Gastrocnemius medialis (tissue), 4 donors: ENCODE measurements around the gene PRCC. TPM values are rescaled to one million over a fixed set of nuclear protein-coding genes. Genes with fewer than 3 reads are reported as not detected.

ENCODE experiments used
- ATAC-seq, 2 donors: fragments of 150-250 bp; one replicate each; pipeline ENCODE4 v1.9.1; 2016
- DNase-seq, 2 donors: peaks; one replicate each; pipeline ENCODE4 v3.0.0-alpha.2; 2019
- H3K27ac ChIP-seq, 4 donors: fragments of 200-600 bp; sonication (generic); 1 replicate in 1 of 4; 2 replicates in 3 of 4; pipeline ENCODE4 v1.5.1; 2016 to 2018; ENCODE audit warnings: mild to moderate bottlenecking in 2 of 4, moderate library complexity in 1 of 4
- H3K27me3 ChIP-seq, 3 donors: fragments of 200-600 bp; sonication (generic) in 2 of 3; 1 replicate in 1 of 3; 2 replicates in 2 of 3; pipeline versions ENCODE4 v1.5.1 to v1.6.0; 2016 to 2019; ENCODE audit warnings: mild to moderate bottlenecking in 1 of 3, moderate library complexity in 1 of 3
- H3K36me3 ChIP-seq, 2 donors: fragments of 200-600 bp; sonication (generic) in 1 of 2; one replicate each; pipeline ENCODE4 v1.5.1; 2017 to 2018
- H3K4me1 ChIP-seq, 2 donors: fragments of 200-600 bp; sonication (generic) in 1 of 2; one replicate each; pipeline ENCODE4 v1.5.1; 2016 to 2017; ENCODE audit warnings: mild to moderate bottlenecking in 2 of 2
- H3K4me3 ChIP-seq, 4 donors: fragments of 200-600 bp; sonication (generic) in 3 of 4; 1 replicate in 1 of 4; 2 replicates in 3 of 4; pipeline ENCODE4 v1.5.1; 2016 to 2019; ENCODE audit warnings: mild to moderate bottlenecking in 2 of 4
- H3K9me3 ChIP-seq, 3 donors: fragments of 200-600 bp; sonication (generic) in 2 of 3; 1 replicate in 1 of 3; 2 replicates in 2 of 3; pipeline ENCODE4 v1.5.1; 2016 to 2019
- CTCF ChIP-seq, 5 experiments: fragments of 450-650 bp in 3 of 5; fragments of 200-600 bp in 2 of 5; sonication (generic) in 2 of 5; IDR thresholded peaks in 4 of 5; conservative IDR thresholded peaks in 1 of 5; 1 replicate in 4 of 5; 2 replicates in 1 of 5; pipeline ENCODE4 v1.5.1; 2016 to 2019; ENCODE audit warnings: antibody characterized with exemption in 5 of 5, mild to moderate bottlenecking in 3 of 5, moderate library complexity in 3 of 5
- POLR2A ChIP-seq, 2 donors: fragments of 450-650 bp; IDR thresholded peaks; one replicate each; pipeline ENCODE4 v1.6.1; 2017; ENCODE audit warnings: antibody characterized with exemption in 2 of 2, mild to moderate bottlenecking in 2 of 2, moderate library complexity in 2 of 2
- in situ Hi-C, 4 donors: fragments of 200-750 bp; cut with MboI; loops; one replicate each; pipeline versions ENCODE4 v1.15.0 to v1.8.0; 2017; ENCODE audit warnings: low sequenced_read_pairs in 4 of 4
- intact Hi-C: fragments of 100-400 bp; cut with DNase I; formaldehyde crosslinking; loops from one replicate; pipeline ENCODE4 v1.15.1; 2023; ENCODE audit warnings: low total_unique reads
- total RNA-seq, 4 donors: library from RNA; depleted of rRNA; stranded (reverse); fragments of >200 nt; gene quantifications; one replicate each; pipeline versions ENCODE4 v1.1.0 to v1.2.3, GENCODE V29; 2016

Gene PRCC
- total RNA-seq, 4 donors from 2014 or later: 42.8 to 62.3 (median 46.5) TPM

DNA sequence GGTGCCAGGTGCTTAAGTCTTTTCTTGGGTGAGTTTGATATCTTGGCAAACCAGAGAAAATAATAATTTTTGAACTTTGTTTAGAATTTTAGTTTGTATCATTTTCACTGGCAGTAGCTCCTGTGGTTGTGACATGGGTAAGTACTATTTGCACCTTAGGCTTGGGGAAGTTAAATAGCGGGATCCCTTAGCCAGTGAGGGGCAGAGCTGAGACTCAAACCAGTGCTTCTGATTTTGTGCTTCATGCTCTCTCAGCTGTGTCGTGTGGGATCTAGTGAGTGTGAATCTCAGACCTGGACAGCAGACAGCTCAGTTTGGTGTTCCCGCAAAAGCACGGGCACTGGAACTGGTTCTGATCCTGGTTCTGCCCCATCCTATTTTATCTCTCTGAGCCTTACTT, 9.6 kb downstream of the PRCC start:
- Histone ChIP-seq H3K4me1 (peaks cover 29 to 41% of the 10 kb centered on the region in 2 donors), H3K9me3 (no peaks in the 10 kb centered on the region), H3K4me3 (no peak overlapping the region), H3K27me3 (no peaks in the 10 kb centered on the region), H3K27ac (no peak overlapping the region), H3K36me3 (no peaks in the 10 kb centered on the region)
- no peak for ATAC-seq
- TF ChIP-seq CTCF (IDR thresholded peaks at IDR 0.05 in 4 of 5, conservative IDR thresholded peaks at IDR 0.05 in 1 of 5) (no peak), POLR2A (IDR thresholded peaks at IDR 0.05) (no peak)
- intact Hi-C loops (no loop called here), in situ Hi-C loops (no loop called here)
- DNase-seq: no peak

DNA sequence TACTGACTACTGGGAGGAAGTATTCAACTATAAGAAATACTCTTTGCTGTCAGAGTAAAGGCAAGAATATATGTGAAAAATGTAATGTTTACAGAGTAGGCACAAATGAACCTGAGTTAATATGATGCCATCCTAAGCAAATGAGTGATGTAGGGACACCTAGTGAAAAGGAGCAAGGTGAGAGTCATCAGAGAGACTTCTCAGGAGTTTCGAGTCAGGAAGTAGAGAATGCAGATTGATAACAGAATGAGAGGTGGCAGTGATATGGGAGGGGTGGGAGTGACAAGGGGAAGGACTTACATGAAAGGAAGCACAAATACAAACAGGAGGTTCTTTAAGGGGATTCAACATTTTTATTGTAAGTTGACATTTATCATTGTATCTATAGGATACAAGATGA, 10.2 kb downstream of the PRCC start:
- DNase-seq (no peak), ATAC-seq (no peak)
- Histone ChIP-seq H3K27ac (no peak overlapping the region), H3K4me1 (peaks cover 23 to 40% of the 10 kb centered on the region in 2 donors), H3K27me3 (no peaks in the 10 kb centered on the region), H3K9me3 (no peaks in the 10 kb centered on the region), H3K4me3 (no peak overlapping the region), H3K36me3 (peaks cover 0 to 2% of the 10 kb centered on the region in 2 donors)
- intact Hi-C loops (no loop called here), in situ Hi-C loops (no loop called here)
- TF ChIP-seq CTCF (IDR thresholded peaks at IDR 0.05 in 4 of 5, conservative IDR thresholded peaks at IDR 0.05 in 1 of 5) (no peak), POLR2A (IDR thresholded peaks at IDR 0.05) (no peak)

DNA sequence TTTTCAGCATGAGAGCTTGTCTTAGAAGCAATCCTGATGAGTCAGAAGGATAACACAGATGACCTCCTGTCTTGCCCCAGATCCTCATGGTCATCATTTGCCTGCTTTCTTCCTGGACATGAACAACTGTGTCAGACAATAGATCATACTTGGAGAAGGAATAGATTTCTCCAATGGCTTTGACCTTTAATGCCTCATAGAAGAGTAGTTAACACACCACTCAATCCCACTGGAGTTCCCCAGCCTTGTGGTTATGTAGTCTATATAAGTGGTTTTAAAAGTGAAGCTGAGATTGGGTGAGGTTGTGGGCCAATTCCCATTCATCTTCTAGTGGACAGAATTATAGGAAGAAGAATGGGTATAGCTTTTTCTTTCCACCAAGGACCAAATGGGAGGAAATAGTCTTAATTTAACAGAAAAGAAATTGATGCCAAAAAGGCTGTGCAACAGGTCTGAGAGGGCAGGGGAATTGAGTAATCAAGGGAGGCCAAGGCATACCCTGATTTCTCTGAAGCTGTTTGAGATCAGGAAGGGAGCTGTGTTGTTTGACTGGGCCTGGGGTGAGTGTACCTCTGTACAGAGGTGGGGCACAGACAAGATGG, 14.4 kb downstream of the PRCC start:
- in situ Hi-C loops (no loop called here), intact Hi-C loops (no loop called here)
- H3K4me1 ChIP-seq: peaks cover 19 to 21% of the 10 kb centered on the region in 2 donors
- H3K27me3 ChIP-seq: no peaks in the 10 kb centered on the region
- H3K9me3 ChIP-seq: no peaks in the 10 kb centered on the region
- no peak for DNase-seq
- peak in 1 of 2 donors; percentile 61 for ATAC-seq
- peaks cover 0 to 33% of the 10 kb centered on the region in 2 donors for H3K36me3 ChIP-seq
- H3K4me3 ChIP-seq: no peak overlapping the region
- H3K27ac ChIP-seq: no peak overlapping the region
- TF ChIP-seq CTCF (IDR thresholded peaks at IDR 0.05 in 4 of 5, conservative IDR thresholded peaks at IDR 0.05 in 1 of 5) (no peak), POLR2A (IDR thresholded peaks at IDR 0.05) (no peak)

GRCh38 chr1:156785458-156785857, 18.1 kb downstream of the PRCC start:
- no peak for TF ChIP-seq POLR2A (IDR thresholded peaks at IDR 0.05)
- no peak for TF ChIP-seq CTCF (IDR thresholded peaks at IDR 0.05 in 4 of 5, conservative IDR thresholded peaks at IDR 0.05 in 1 of 5)
- ATAC-seq (no peak), DNase-seq (no peak)
- H3K4me1 ChIP-seq: peaks cover 13% of the 10 kb centered on the region in 2 donors
- H3K9me3 ChIP-seq: no peaks in the 10 kb centered on the region
- no peak overlapping the region for H3K4me3 ChIP-seq
- H3K27ac ChIP-seq: no peak overlapping the region
- no peaks in the 10 kb centered on the region for H3K27me3 ChIP-seq
- intact Hi-C loops: no loop called here
- in situ Hi-C loops: no loop called here
- H3K36me3 ChIP-seq: peaks cover 0 to 57% of the 10 kb centered on the region in 2 donors

DNA sequence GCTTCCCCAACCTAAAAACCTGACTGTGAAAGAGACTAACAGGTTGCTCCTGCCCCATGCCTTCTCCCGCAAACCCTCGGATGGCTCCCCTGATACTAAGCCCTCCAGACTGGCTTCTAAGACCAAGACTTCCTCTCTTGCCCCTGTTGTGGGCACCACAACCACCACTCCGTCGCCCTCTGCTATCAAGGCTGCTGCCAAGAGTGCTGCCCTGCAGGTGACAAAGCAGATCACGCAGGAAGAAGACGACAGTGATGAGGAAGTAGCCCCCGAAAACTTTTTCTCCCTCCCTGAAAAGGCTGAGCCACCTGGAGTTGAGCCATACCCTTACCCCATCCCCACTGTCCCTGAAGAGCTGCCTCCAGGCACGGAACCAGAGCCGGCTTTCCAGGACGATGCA, 19.3 kb downstream of the PRCC start:
- H3K27me3 ChIP-seq: no peaks in the 10 kb centered on the region
- H3K27ac ChIP-seq: no peak overlapping the region
- no peak overlapping the region for H3K4me3 ChIP-seq
- H3K4me1 ChIP-seq: peaks cover 2 to 5% of the 10 kb centered on the region in 2 donors
- DNase-seq (no peak), ATAC-seq (no peak)
- in situ Hi-C loops: no loop called here
- H3K36me3 ChIP-seq: peaks cover 0 to 69% of the 10 kb centered on the region in 2 donors
- no peaks in the 10 kb centered on the region for H3K9me3 ChIP-seq
- TF ChIP-seq CTCF (IDR thresholded peaks at IDR 0.05 in 4 of 5, conservative IDR thresholded peaks at IDR 0.05 in 1 of 5): no peak
- TF ChIP-seq POLR2A (IDR thresholded peaks at IDR 0.05): no peak
- intact Hi-C loops: no loop called here
